Activated CD8-positive, alpha-beta memory T cell treated with anti-CD3 and anti-CD28 coated beads for 36 hours (primary cell): Measurements from ENCODE around the gene KCTD19. TPM values are rescaled to one million over a fixed set of nuclear protein-coding genes. Genes with fewer than 3 reads are reported as not detected.
"Not testable (repeated sequence)": the region's sequence is repeated elsewhere in the genome, so short reads cannot be mapped to it uniquely, and the experiment has no call there.

Source experiments
- CTCF ChIA-PET: fragments of 350-600 bp; sonication (Branson Sonifier 250); formaldehyde crosslinking; loops from one replicate; lab custom pipeline; 2021; ENCODE audit warnings: antibody characterized with exemption; lab: Charles Lee
- POLR2A ChIA-PET: fragments of 350-600 bp; sonication (Branson Sonifier 250); formaldehyde crosslinking; loops from one replicate; lab custom pipeline; 2021; ENCODE audit warnings: antibody characterized with exemption; lab: Charles Lee
- total RNA-seq, 2 experiments: library from RNA; stranded (reverse); gene quantifications; one replicate each; pipeline ENCODE4 v1.2.3, GENCODE V29; 2021

KCTD19 gene
- total RNA-seq, result 1 to 10 TPM; 1.4 to 1.5 TPM

DNA sequence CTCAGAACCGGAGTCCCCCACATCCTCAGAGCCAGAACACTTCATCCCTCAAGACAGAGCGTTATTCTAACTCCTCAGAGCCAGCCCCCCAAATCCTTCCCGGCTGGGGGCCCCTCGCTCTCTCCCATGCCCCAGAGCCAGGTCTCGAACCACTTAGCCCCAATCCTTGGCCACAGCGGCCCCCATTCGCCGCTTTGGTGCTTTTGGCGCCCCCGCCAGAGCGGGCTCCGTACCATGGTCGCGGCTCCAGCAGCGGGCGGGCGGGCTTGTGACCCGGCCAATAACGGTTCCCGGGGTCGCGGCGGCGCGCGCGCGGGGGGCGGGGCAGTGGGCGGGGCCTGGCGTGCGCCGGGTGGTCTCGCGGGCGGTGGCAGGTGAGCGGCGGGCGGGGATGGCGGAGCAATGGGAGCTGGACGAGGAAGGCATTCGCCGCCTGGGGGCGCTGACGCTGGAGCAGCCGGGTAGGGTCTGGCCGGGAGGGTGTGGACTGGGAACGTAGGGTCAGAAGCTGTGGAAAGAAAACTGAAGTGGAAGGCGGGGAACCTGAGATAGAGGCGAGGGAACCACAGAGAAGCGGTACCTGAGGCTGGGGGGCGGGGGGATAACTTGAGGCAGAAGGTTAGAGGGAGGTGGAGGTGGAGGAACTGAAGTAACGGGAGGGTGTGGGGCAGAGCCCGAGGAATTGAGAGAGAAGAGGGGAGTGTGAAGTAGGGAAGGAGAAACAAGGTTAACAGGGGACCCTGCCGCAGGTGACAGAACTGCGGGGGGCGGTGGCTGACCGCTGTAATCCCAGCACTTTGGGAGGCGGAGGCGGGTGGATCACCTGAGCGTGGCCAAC, at the start of gene KCTD19, which contains the start of gene LRRC36:
Gene KCTD19, minus strand, starts transcription at position 270 of the 838 bp plus-strand sequence. Its CDS starts 34 bp downstream, at position 236.
Gene LRRC36, plus strand, starts transcription at position 344 of the 838 bp plus-strand sequence. Its CDS starts 48 bp downstream, at position 392.
- ChIA-PET CTCF (interaction anchor here (0.6 to 2.0 kb wide), 14 partner anchors 11 to 706 kb away, joined by 3 to 7 read pairs (median 4); no protein-coding TSS in a partner anchor), POLR2A (no interaction called here)

- CTCF ChIA-PET, POLR2A ChIA-PET: not testable (repeated sequence)
Measured at GRCh38 chr16:67376012-67376411, 49.5 kb upstream of the KCTD19 start.

DNA sequence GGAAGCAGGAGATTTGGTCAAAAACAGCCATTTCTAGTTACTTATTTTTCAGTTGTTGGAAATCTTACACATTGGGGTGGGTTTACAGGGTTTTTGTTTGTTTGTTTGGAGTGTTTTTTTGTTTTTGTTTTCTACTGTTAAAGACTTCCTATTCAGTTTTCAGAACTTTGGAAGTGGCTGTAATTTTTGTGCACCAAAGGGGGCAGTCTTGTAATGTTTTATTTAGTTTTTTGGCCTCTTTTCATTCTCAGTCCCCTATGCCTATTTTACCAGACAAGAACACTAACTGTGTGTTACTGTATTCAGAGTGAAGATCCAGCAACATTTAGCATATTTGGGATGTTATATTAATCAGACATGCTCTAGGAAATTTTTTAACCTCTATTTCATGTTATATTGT, 46.1 kb upstream of the KCTD19 start:
- POLR2A ChIA-PET, result no interaction called here
- CTCF ChIA-PET, result interaction anchor here (0.9 kb wide), 1 partner anchor 15 kb away, joined by 3 read pairs; no protein-coding TSS in a partner anchor

- ChIA-PET CTCF (interaction anchor here (0.7 kb wide), 1 partner anchor 29 kb away, joined by 6 read pairs; no protein-coding TSS in a partner anchor), POLR2A (no interaction called here)
Measured at GRCh38 chr16:67370661-67371060, 44.1 kb upstream of the KCTD19 start.

- ChIA-PET CTCF (no interaction called here), POLR2A (no interaction called here)
Measured at GRCh38 chr16:67364600-67365235, 38.2 kb upstream of the KCTD19 start.

GRCh38 chr16:67361038-67361437, 34.5 kb upstream of the KCTD19 start:
- ChIA-PET POLR2A (no interaction called here), CTCF (no interaction called here)

DNA sequence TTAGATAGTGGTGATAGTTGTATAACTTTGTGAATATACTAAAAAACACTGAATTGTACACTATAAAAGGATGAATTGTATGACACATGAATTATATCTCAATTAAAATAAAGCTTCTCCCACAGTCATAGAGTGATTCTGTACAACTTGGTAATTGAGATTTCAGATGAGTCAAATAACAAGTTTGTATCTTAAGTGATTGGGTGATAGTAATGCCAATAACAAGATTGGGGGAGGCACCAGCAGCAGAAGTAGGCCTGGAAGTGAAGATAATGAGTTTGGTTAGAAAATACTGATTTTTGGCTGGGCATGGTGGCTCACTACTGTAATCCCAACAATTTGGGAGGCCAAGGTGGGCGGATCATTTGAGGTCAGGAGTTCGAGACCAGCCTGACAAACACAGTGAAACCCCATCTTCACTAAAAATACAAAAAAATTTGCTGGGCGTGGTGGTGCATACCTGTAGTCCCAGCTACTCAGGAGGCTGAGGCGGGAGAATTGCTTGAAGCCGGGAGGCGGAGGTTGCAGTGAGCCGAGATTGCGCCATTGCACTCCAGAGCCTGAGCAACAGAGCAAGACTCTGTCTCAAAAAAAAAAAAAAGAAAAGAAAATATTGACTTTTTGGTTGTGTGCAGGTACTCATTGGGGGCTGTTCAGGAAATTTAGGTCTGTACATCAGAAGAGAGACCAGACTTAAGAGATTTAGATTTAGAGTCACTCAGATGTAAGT, 33.2 kb upstream of the KCTD19 start:
- CTCF ChIA-PET, result interaction anchor here (0.7 kb wide), 1 partner anchor 286 kb away, joined by 3 read pairs; no protein-coding TSS in a partner anchor
- POLR2A ChIA-PET, result interaction anchor here (0.6 kb wide), 1 partner anchor 59 kb away, joined by 4 read pairs; no protein-coding TSS in a partner anchor

DNA sequence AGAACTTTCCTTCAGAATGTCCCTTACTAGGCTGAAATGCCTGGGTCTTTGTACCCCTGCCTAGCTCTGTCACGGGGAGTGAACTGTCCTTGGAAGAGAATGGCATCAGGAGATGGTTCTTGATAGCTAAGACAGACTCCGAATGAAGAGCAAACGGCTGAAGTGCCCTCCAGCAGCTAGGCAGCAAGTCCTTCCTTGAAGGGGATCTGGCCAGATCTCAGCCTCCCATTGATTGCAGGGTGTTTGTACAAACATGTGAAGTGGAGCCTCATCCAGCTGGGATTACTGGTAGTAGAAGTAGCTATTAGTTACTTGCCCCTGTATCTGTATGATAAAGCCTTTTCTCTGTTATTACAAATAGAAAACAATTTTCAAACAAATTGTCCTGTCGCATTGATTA, 31.0 kb upstream of the KCTD19 start:
- CTCF ChIA-PET, result interaction anchor here (1.2 to 1.5 kb wide), 2 partner anchors 11 to 16 kb away, joined by 3 read pairs; no protein-coding TSS in a partner anchor

DNA sequence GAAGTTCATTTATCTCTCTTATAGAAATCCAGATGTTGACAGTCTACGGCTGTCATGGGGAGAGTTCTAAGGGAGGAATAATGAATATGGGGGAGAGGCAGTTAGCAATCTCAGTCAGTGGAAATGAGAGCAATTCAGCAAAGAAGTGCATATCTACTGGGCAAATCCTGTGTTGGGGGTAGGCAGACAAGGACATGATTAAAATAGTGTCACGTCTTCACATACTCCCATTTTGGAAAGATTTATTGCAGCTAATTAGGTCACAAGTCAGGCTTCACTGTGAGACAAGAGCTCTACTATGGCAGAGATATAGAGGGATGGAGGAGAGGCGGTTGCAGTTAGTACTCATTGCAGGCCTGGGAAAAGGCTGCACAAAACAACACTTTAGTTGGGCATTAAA, 29.9 kb upstream of the KCTD19 start:
- ChIA-PET POLR2A (no interaction called here), CTCF (no interaction called here)

More for the DNA sequence above, 31.0 kb upstream of the KCTD19 start:
- POLR2A ChIA-PET, result interaction anchor here (0.5 kb wide), 1 partner anchor 24 kb away, joined by 3 read pairs; no protein-coding TSS in a partner anchor

GRCh38 chr16:67352463-67352862, 25.9 kb upstream of the KCTD19 start:
- CTCF ChIA-PET, result interaction anchor here (0.8 kb wide), 1 partner anchor 113 kb away, joined by 3 read pairs; no protein-coding TSS in a partner anchor
- POLR2A ChIA-PET, result not testable (repeated sequence)

DNA sequence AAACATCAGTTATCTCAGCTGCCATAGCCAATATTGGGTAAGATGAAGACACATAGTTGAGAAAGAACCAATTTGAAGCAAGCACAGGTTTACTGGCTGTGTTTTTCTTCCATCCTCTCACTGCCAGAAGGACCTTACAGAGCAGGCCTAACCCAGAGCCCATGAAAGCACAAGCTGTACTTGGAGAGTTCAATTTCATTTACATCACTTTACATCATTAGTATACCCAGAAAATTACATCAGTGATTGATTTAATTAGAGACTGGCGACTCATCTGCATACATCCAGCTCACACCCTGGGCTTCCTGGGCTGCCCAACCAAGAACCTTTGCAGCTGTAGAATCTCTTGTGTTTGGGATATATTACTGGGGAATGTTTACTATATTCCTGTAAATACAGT, 23.8 kb upstream of the KCTD19 start:
- ChIA-PET CTCF (interaction anchor here (1.4 kb wide), 1 partner anchor 24 kb away, joined by 3 read pairs; no protein-coding TSS in a partner anchor), POLR2A (interaction anchor here (0.7 kb wide), 1 partner anchor 32 kb away, joined by 3 read pairs; no protein-coding TSS in a partner anchor)

DNA sequence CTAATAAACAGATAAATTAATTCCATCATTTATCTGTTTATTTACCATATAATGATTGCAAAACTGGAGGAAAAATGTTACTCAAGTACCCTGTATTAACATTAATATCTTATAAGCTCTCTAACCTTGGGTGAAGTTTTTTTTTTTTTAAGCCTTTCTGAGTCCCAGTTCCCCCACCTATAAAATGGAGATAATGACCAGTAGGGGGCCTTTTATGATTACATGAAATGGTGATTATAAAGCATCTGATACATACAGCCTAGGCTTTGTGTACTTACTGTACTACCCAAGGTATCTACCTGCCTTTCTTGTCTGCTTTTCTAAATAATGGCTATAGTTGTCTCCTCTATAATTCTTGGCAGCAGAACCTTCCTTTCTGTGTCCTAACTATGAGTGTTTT, 22.6 kb upstream of the KCTD19 start:
- POLR2A ChIA-PET, result no interaction called here
- CTCF ChIA-PET, result interaction anchor here (0.6 to 0.7 kb wide), 2 partner anchors 121 to 265 kb away, joined by 3 read pairs; no protein-coding TSS in a partner anchor

- ChIA-PET POLR2A (no interaction called here), CTCF (interaction anchor here (0.7 kb wide), 1 partner anchor 11 kb away, joined by 3 read pairs; no protein-coding TSS in a partner anchor)
Measured at GRCh38 chr16:67346341-67346740, 19.8 kb upstream of the KCTD19 start.

DNA sequence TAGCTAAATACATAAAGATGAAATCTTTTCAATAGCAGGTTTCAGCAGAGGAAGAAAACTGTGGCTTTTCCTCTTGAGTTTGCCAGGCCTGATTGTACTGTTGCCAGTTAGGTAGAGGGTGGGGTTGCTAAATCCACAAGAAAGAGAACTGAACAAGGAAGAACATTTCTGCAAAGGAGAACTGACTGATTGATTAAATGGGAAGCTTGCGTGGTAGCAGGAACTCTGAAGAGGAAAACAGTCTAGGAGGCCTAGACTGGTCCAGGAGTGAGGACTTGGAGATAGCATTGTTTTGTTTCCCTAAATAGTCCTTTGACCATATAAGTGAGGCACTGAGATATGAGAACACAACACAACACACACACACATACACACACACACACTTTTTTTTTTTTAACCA, 18.9 kb upstream of the KCTD19 start:
- POLR2A ChIA-PET, result no interaction called here
- CTCF ChIA-PET, result interaction anchor here (1.2 kb wide), 1 partner anchor 83 kb away, joined by 4 read pairs; no protein-coding TSS in a partner anchor

DNA sequence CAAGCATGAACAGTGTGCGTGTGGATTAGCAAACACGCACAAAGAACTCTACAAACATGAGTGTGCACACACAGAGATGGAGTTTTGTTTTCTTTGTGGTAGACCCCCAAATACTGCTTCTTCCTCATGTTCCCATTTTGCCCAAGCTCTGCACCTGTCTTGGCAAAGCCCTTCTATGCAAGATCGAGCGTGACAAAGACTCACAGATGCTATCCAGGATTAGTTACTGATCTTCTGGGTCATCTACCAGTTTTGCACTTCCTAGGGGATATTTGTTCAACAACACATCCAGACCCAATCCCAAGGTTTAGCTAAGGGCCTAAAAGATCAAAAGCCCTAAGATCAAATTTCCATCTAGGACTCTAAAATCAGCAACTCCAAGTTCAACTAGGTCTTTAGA, 16.1 kb upstream of the KCTD19 start:
- POLR2A ChIA-PET, result no interaction called here
- CTCF ChIA-PET, result no interaction called here

DNA sequence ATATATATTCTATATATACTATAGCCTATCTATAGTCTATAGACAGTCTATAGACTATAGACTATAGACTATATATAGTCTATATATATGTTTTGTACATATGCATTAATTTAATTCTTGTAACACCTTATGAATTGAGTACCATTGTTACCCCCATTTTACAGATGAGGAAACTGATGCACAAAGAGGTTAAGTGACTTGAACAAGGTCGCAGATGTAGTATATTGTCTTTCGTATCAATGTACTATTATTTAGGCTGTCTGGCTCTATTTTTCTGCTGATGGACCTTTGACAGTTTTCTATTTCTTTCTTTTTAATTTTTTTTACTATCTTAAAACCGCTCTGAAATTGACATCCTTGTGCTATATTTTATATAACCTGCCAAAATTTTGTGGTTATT, 14.7 kb upstream of the KCTD19 start:
- ChIA-PET POLR2A (no interaction called here), CTCF (no interaction called here)

DNA sequence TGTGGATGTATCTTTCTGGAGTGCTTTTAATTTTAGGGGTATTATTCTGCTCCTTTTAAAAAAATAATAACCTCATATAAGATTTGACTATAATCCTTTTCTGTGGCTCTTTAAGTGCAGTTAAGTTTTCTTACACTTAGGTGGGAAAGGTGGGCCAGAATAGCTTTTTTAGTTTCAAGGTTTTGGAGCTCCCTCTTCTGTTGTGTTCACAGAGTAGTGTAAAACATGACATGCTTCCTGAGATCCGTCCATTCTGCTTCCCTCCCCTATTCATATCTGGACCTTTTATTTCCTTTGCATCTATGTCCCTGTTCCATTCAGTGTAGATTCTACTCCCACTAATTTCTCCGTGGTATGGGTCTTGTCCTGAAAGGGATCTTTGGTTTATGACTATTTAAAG, 12.9 kb upstream of the KCTD19 start:
- ChIA-PET CTCF (interaction anchor here (1.2 to 3.1 kb wide), 6 partner anchors 13 to 94 kb away, joined by 3 to 11 read pairs (median 4); partner anchors contain the start of genes KCTD19, LRRC36 and SLC9A5), POLR2A (interaction anchor here (0.7 kb wide), 1 partner anchor 155 kb away, joined by 3 read pairs; no protein-coding TSS in a partner anchor)

- ChIA-PET CTCF (no interaction called here), POLR2A (no interaction called here)
Measured at GRCh38 chr16:67336648-67337047, 10.1 kb upstream of the KCTD19 start.

GRCh38 chr16:67336116-67336515, 9.6 kb upstream of the KCTD19 start:
- ChIA-PET CTCF (no interaction called here), POLR2A (no interaction called here)
